Measurements from ENCODE around the gene NFKB1.
"Not testable (repeated sequence)": the region's sequence is repeated elsewhere in the genome, so short reads cannot be mapped to it uniquely, and the experiment has no call there.

NFKB1 gene

DNA sequence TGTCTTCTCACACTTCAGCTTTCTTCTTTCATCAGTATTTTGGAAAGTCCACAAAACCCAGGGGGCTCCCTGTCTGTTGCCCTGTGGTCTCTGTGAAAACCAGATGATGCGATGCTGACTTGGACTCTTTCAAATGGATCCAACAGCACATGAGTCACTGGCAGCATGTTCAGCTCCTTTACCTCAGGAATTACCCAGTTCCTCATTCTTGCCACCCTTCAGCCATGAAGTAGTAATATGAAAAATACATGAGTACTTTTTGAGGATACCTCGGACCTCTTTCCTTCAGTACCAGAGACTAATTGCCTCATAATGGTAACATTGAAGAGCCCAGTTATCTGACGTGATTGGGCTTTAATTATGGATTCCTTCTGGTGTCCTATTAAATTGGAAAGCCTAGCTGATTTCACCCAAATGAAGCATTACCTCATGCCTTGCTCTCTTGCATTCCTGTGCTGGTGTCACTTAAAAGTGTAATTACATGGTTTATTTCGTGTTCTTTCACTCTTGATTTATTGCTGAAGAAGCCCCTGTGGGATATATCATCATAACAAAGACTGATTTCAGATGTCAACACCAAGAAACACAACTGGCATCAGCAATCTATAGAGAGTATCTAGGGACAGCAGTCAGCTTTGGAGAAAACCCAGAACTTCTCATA lies 63.4 kb downstream of the NFKB1 start:
- intact Hi-C loops (cut with DNase I; ENCODE audit: low total_unique reads) = no loop called here
- Histone ChIP-seq H3K27ac (no peak overlapping the region), H3K9me3 (no peaks in the 10 kb centered on the region), H3K36me3 (peaks cover 0 to 3% (median 0%) of the 10 kb centered on the region in 3 donors), H3K4me3 (no peak overlapping the region), H3K4me1 (peaks cover 0 to 38% (median 1%) of the 10 kb centered on the region in 4 donors), H3K27me3 (no peaks in the 10 kb centered on the region)
- DNase-seq = no peak
- TF ChIP-seq, protein P1, sequence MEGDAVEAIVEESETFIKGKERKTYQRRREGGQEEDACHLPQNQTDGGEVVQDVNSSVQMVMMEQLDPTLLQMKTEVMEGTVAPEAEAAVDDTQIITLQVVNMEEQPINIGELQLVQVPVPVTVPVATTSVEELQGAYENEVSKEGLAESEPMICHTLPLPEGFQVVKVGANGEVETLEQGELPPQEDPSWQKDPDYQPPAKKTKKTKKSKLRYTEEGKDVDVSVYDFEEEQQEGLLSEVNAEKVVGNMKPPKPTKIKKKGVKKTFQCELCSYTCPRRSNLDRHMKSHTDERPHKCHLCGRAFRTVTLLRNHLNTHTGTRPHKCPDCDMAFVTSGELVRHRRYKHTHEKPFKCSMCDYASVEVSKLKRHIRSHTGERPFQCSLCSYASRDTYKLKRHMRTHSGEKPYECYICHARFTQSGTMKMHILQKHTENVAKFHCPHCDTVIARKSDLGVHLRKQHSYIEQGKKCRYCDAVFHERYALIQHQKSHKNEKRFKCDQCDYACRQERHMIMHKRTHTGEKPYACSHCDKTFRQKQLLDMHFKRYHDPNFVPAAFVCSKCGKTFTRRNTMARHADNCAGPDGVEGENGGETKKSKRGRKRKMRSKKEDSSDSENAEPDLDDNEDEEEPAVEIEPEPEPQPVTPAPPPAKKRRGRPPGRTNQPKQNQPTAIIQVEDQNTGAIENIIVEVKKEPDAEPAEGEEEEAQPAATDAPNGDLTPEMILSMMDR (IDR thresholded peaks at IDR 0.05) = no peak

- intact Hi-C loops (cut with DNase I; ENCODE audit: low total_unique reads) = no loop called here
- Histone ChIP-seq H3K4me1 (peaks cover 0 to 28% (median under 1%) of the 10 kb centered on the region in 4 donors), H3K9me3 (no peaks in the 10 kb centered on the region), H3K36me3 (peaks cover 0 to 5% (median 3%) of the 10 kb centered on the region in 3 donors), H3K4me3 (no peak overlapping the region), H3K27ac (no peak overlapping the region), H3K27me3 (no peaks in the 10 kb centered on the region)
- no peak for DNase-seq
- TF ChIP-seq, protein P1 (IDR thresholded peaks at IDR 0.05) = no peak
Measured at GRCh38 chr4:102565696-102566095, 64.5 kb downstream of the NFKB1 start.

- intact Hi-C loops (cut with DNase I; ENCODE audit: low total_unique reads) = no loop called here
- TF ChIP-seq, protein P1 (IDR thresholded peaks at IDR 0.05) = no peak
Measured at GRCh38 chr4:102566426-102566825, 65.3 kb downstream of the NFKB1 start.

DNA sequence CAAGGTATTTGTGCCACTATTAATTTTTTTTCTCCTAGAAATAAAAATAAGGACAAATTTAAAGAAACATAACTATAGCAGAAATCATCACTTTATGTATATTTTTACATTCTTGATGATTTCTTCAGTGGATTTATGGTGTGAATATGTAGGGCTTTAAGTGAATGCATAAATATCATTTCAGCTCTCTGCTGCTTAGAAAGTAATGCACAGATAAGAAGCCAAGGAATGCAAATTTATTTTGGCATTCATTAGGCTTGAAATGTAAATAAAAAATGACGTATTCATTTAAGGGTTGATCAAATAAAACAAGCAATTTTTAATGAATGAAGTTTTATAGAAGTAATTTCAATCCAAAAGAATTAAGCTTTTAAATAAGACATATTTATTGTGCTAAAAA lies 66.3 kb downstream of the NFKB1 start:
- no peak overlapping the region for H3K27ac ChIP-seq
- H3K4me3 ChIP-seq = no peak overlapping the region
- intact Hi-C loops (cut with DNase I; ENCODE audit: low total_unique reads) = no loop called here
- no peak for DNase-seq
- H3K27me3 ChIP-seq = no peaks in the 10 kb centered on the region
- no peaks in the 10 kb centered on the region for H3K9me3 ChIP-seq
- peaks cover 0 to 5% (median 3%) of the 10 kb centered on the region in 3 donors for H3K36me3 ChIP-seq
- H3K4me1 ChIP-seq = peaks cover 0 to 19% (median 0%) of the 10 kb centered on the region in 4 donors
- TF ChIP-seq, protein P1 (IDR thresholded peaks at IDR 0.05) = no peak

More at GRCh38 chr4:102566426-102566825, 65.3 kb downstream of the NFKB1 start:
- H3K36me3 ChIP-seq = peaks cover 0 to 5% (median 3%) of the 10 kb centered on the region in 3 donors
- no peak overlapping the region for H3K4me3 ChIP-seq
- H3K9me3 ChIP-seq = no peaks in the 10 kb centered on the region
- DNase-seq = no peak
- no peak overlapping the region for H3K27ac ChIP-seq
- H3K4me1 ChIP-seq = peaks cover 0 to 21% (median 0%) of the 10 kb centered on the region in 4 donors
- no peaks in the 10 kb centered on the region for H3K27me3 ChIP-seq

DNA sequence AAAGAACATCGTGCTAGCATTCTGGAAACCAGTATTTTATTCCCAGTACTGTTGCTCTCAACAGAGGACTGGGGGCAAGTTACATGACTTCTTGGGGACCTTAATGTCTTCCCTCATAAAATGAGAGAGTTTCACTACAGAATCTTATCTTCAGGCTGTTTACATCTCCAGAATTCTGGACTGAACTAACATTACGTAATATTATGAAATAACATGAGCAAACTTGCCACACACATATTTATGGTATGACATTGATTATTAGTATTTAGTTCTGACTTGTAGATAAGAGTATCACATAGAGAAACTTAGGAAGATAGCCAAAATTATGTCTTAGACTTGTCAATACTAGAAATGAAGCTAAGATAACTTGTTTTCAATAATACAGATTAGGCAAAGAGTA lies 68.0 kb downstream of the NFKB1 start:
- TF ChIP-seq, protein P1 (IDR thresholded peaks at IDR 0.05) = no peak
- no peak overlapping the region for H3K27ac ChIP-seq
- intact Hi-C loops (cut with DNase I; ENCODE audit: low total_unique reads) = no loop called here

GRCh38 chr4:102570211-102570610 lies 69.1 kb downstream of the NFKB1 start:
- H3K27me3 ChIP-seq; H3K4me3 ChIP-seq; H3K36me3 ChIP-seq; H3K9me3 ChIP-seq; H3K27ac ChIP-seq; intact Hi-C loops (cut with DNase I; ENCODE audit: low total_unique reads); DNase-seq: not testable (repeated sequence)
- peaks cover 0 to 16% (median 0%) of the 10 kb centered on the region in 4 donors for H3K4me1 ChIP-seq

More for the DNA sequence above, 68.0 kb downstream of the NFKB1 start:
- no peaks in the 10 kb centered on the region for H3K27me3 ChIP-seq
- H3K4me1 ChIP-seq = peaks cover 0 to 19% (median 0%) of the 10 kb centered on the region in 4 donors
- peaks cover 0 to 5% (median 3%) of the 10 kb centered on the region in 3 donors for H3K36me3 ChIP-seq
- H3K9me3 ChIP-seq = no peaks in the 10 kb centered on the region
- no peak for DNase-seq
- H3K4me3 ChIP-seq = no peak overlapping the region

Measured in tibial artery (tissue), 4 donors.